8988T (cell line): ENCODE data around the gene C3orf80.
"Not testable (repeated sequence)": the region's sequence is repeated elsewhere in the genome, so short reads cannot be mapped to it uniquely, and the experiment has no call there.

Source experiments
- DNase-seq: peaks from one replicate; pipeline ENCODE4 v3.0.0; 2011

Gene C3orf80

DNA sequence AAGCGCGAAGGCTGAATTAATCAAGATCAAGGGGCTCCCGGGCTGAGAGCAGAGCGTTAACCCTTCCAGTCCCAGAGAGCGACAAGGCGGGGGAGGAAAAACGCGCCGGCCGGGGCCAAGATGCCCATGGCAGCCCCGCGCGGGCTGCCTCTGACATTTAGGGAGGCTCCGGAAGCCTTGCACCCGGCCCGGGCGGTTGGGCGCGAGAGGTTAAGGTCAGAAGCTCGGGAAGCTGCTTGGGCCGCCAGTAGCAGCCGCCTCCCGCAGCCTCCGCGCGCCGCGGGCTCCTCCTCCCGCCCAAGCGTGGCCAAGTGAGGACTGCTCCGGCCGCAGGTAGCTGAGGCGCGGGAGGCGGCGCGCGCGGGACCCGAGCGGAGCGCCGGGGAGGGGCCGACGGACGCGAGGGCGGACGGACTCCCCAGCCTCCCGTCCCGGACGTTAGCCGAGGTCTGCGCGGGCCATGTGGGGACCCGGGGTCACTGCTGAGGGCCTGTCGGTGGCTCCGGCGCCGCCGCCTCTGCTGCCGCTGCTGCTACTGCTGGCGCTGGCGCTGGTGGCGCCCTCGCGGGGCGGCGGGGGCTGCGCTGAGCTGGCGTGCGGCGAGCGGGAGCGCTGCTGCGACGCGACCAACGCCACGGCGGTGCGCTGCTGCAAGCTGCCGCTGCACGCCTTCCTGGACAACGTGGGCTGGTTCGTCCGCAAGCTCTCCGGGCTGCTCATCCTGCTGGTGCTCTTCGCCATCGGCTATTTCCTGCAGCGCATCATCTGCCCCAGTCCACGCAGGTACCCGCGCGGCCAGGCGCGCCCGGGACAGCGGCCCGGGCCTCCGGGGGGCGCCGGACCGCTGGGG lies at the start of gene C3orf80:
Gene C3orf80, plus strand, starts transcription at position 247 of the 850 bp plus-strand sequence. Its CDS starts 214 bp downstream, at position 461.
- peak; percentile 55 for DNase-seq

DNA sequence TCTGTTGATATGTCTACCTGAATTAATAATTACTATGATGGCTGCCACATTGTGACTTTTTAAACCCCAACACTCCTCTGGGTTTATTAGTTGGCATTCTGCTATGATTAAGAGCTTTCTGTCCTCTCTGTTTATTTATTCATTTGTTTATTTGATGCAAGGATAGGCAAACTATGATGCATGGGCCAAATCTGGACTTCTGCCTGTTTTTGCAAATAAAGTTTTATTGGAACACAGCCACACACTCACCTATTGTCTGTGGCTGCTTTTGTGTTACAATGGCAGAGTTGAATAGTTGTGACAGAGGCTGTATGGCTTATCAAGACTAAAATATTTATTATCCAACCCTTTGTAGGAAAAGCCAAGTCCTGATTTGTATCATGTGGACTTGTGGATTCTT lies 48.3 kb upstream of the C3orf80 start:
- no peak for DNase-seq

DNA sequence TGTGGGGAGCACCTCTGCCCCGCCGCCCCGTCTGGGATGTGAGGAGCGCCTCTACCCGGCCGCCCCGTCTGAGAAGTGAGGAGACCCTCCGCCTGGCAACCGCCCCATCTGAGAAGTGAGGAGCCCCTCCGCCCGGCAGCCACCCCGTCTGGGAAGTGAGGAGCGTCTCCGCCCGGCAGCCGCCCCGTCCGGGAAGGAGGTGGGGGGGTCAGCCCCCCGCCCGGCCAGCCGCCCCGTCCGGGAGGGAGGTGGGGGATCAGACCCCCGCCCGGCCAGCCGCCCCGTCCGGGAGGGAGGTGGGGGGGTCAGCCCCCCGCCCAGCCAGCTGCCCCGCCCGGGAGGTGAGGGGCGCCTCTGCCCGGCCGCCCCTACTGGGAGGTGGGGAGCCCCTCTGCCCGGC lies 46.6 kb upstream of the C3orf80 start:
- not testable (repeated sequence) for DNase-seq

DNA sequence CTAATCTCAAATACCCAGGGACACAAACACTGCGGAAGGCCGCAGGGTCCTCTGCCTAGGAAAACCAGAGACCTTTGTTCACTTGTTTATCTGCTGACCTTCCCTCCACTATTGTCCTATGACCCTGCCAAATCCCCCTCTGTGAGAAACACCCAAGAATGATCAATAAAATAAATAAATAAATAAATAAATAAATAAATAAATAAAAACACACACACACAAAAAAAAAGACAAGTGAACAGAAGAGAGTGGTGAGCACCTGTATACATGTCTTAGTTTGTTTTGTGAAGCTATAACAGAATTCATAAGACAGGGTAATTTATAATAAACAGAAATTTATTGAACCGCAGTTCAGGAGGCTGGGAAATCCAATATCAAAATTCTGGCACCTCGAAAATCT lies 45.8 kb upstream of the C3orf80 start:
- not testable (repeated sequence) for DNase-seq

DNA sequence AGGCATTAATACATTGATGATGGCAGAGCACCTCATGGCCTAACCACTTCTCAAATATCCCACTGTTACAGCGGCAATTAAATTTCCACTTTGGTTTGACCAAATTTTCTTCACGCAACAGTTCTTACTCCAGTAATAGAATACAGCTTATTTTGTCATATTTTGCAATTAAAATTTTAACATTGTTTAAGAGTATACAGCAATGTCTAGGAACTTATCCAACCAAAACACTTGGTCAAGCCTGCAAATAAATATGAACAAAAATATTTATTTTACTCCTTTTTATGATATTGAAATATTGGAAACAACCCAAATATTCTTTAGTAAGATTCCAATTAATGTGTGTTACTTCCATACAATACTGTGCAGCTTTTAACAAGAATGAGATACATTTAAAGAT lies 45.3 kb upstream of the C3orf80 start:
- no peak for DNase-seq

DNA sequence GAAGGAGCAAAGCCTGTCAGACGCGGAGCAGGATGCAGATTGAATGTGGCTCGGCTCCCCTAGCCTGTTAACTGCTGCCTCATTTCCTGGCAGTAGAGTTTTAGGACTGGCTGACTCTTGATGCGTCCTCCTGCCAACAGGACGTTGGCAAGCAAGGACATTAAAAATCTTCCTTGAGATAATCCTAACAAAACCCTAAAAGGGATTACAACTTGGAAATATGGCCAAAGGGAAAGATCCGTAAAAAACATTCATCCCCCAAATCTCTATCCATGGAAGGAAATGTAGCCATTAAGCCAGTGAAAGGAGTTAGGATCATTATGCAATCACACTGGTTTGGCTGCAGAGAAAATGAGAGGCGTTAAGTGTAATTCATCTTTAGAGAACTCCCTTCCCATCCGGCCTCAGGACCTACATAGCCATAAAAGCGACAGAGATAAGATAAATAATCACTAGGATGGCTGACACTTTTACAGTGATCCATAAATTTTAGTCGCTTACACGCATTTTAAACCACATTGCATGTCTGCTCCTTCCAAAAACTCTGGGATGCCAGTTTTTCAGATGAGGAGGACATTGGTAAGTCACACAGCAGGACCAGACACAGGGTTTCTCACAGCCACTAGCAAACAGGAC lies 44.5 kb upstream of the C3orf80 start:
- DNase-seq: no peak

DNA sequence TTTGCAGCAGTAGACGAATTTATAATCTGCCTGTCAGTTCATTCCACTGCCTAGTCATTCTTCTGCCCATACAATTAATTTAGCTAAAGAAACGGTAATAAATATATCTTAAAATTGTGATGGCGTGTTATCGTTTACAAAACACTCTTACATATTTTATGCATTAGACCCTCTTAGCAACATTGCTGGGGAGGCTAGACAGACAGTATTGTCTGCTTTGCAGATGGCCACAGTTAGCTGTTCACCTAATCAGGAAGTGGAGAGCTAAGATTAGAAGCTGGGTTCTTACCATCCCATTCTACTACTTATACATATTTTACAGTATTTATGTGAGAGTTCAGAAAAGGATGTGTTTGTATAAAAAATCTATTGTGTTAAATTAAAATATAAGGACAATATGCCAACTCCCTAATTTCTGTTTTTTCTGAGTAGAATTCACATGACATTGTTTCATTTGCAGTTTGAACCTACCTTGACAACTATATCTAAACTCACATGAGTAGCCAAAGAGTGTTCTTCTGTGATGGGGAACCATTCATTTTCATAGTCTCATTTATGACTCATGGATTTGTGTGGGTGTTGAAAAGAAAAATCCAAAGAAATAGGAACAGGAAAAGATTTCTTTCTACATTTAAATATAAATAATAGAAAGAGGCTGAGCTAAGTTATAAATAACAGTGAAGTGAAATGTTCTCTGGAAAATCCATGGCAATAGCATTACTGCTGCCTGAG lies 41.7 kb upstream of the C3orf80 start:
- DNase-seq: no peak

DNA sequence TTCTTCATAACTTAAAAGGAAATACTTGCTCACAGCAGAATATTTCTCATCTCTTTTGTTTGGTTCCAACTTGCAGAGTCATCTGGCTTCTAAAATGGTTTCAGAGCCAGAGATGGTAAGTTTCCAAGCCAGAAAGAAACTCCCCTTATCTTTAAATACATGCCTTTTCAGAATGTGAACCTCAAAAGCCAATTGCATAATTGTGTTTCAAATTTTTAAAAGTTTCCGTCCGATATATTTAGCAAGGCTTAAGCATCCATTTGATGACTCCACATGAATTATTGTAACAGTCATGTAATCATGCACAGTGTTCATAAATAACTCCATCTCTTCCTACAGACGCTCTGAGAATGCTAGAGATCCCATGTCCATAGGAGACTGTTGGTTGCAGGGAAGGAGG lies 40.6 kb upstream of the C3orf80 start:
- DNase-seq: no peak

DNA sequence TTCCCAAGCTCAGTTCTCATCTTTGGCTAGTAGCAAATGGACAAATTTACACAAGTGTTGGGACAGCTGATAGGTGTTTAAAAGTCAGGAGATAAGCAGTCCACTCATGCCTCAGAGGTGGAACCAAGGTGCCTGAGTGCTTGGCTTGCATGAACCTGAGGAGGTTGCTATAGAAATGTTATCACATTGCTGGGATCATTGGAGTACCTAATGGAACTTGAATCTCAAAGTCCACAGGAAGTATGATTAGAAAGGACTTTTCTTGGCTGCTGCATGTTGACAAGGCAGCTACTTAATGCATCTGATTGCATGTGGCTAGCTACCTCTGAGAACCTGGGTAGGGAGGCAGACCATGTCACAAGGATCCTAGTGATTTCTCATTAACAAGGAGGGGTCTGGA lies 39.5 kb upstream of the C3orf80 start:
- no peak for DNase-seq

DNA sequence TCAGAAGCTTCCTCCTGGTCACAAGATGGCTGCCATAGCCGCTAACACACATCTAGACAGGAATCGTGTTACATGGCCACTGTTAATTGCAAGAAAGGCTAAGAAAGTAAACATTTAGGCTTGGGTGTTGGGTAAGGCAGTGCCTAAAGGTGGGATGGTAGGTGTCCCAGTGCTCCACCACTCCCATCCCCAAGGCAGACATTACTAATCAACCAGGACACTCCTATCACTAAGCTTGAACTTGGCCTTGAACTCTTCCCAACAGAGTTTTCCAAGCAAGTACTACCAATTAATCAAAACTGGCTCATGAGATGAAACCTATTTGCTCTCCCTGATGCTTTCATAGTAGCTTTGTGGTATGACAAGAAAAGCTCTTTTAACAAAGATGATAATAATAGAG lies 37.9 kb upstream of the C3orf80 start:
- no peak for DNase-seq

DNA sequence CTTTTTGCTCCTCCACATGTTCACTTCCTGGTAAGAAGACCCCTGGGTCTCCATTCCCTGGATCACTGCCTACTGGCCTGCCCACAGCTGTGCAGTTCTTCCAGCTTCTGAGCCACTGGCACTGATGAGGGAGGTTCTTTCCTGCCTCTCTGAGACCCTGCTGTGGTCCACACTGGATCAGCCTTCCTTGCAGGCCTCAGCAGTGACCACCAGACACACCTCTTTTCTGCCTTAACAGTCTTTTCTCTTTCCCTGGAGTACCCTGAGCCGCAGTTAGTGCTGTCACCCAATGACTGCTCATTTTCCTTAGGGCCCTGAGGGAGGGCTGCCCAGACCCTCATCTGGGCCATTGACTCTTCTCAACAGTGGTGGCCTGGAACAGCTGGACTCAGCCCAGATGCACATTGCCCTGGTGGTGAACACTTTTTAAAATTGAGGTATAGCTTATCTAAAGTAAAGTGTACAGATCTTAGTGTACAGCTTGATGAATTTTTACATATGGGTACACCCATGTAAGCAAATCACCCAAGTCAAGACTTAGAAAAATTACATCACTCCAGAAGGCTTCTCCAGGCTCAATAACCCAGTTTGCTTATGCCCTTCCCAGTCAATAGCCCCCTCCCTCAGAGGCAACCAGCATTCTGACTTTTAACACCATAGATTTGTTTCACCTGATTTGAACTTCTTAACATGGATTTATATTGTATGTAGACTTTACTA lies 32.8 kb upstream of the C3orf80 start:
- DNase-seq: no peak

DNA sequence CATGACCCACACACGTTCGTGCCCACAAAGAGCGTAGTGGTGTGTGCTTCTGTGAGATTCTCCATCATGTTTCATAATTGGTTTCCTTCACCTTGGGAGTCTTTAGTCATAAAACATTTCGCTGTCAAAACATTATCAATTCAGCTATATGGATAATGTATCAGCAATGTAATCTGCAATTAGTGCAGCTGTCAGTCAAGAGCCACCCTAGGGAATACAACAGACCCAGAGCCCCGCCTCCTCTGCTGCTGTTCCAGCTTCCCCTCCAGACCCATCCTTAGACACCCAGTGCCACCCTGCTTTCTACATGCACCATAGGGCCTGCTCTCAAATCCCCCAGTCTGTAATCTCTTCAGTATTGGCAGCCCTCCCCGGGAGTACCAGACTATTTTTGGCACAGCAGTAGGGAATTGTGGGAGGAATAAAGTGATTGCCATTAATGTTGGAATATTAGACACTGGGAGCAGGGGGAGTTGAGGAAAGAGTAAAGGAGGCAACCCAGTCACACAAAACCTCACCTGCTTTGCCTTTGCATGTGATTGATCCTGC lies 31.5 kb upstream of the C3orf80 start:
- no peak for DNase-seq

DNA sequence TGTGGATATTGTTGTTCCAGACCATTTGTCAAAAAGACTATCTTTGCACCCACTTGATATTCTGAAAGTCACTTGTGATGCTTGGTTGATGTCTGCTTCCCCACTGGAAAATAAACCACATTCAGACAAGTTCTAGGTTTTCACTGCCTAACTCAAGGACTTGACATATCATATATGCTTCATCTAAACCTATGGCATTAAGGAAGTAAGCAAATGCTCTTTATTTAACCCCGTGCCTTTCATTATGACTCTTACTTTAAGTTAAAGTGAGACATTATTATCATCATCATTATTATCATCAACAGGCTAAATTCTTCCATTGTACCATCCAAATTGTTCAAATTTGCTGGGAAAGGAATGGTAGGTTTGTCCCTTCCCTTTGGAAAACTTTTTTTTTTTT lies 30.8 kb upstream of the C3orf80 start:
- DNase-seq: no peak

DNA sequence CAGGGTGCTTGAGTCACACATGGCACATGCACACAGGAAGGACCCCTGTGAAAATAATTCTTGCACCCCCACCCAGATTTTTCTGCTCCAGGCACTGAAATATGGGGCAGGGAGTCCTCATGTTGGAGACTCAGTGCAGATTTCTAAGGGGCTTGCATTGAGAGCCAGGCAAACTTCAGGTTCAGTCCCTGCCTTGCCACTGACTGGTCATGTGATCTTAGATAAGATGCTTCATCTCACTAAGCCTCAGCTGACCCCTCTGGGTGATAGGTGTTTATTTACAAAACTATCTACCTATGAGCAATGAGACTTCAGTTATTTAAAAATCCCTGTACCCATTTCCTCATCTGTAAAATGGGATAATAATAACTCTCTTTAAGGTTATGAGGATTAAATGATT lies 30.1 kb upstream of the C3orf80 start:
- no peak for DNase-seq

DNA sequence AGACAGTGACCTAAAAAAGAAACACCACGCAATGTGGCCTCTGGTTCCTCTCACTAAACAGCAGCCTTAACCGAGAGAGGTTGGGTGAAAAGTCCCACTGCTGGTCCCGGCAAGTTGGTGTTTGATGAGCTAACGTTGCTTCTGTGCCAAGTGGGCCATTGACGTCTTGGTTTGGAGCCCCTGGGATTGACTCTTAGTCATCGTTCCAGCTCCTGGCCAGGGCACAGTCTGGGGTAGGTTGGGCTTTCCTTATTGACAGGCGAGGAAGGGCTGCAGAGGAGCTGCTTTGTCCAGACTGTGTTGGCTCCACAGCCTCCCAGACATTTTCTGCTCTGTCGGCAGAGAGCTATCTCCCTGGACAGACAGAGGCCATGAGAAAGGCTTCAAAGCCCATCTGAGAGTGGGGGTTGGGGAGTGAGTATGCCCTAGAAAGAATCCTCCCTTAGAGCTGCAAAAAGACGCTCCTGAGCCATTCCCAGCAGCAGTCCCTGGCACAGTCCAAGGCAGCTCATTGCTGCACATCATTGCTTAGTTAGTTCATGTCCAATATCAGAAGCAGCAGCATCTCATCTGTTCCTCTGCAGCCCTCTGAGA lies 28.6 kb upstream of the C3orf80 start:
- no peak for DNase-seq

DNA sequence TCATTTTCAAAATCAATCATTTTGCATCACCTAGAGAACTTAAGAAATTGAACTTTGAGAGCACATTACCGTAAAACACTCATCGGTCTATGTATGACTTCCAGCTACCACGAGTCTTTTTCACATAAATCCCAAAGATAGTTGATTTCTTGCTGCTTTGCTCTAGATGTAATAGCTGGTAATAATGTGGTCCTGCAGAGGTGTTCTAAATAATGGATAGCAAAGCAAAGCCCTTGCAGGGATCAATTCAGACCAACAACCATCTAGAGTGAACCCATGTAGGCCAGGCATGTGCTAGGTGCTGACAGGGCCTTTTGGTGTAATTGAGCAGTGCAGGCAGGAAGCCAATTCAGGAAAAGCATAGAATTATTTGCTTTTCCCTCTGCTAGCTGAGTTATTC lies 26.1 kb upstream of the C3orf80 start:
- no peak for DNase-seq

DNA sequence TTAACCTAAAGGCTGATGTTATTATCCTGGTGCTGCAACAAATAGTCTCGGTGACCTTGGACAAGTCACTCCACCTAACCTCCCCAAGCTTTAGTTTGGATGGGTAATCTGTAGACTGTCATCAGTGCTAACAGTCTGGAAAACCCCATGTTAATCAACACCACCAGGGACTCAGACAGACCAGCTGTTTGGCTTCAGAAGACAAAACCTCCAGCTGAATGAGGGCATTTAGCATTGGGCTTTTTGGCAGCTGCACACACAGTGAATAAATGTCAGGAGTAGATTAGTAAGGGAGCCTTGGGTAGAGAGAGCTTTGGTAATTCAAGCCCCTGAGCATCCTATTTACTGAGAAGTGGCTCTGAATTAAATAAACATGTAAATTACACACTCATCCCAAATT lies 24.9 kb upstream of the C3orf80 start:
- no peak for DNase-seq

DNA sequence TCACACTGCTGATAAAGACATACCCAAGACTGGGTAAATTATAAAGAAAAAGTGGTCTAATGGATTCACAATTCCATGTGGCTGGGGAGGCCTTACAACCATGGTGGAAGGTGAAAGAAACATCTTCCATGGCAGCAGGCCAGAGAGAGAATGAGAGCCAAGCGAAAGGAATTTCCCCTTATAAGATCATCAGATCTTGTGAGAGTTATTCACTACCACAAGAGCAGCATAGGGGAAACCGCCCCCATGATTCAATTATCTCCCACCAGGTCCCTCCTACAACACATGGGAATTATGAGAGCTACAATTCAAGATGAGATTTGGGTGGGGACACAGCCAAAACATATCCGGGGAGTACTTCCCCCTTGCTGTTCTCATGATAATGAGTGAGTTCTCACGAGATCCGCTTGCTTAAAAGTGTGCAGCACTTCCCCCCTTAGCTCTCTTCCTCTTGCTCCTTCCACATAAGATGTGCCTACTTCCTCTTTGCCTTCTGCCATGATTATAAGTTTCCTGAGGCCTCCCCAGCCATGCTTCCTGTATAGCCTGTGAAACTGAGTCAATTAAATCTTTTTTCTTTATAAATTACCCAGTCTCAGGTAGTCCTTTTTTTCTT lies 20.7 kb upstream of the C3orf80 start:
- not testable (repeated sequence) for DNase-seq

DNA sequence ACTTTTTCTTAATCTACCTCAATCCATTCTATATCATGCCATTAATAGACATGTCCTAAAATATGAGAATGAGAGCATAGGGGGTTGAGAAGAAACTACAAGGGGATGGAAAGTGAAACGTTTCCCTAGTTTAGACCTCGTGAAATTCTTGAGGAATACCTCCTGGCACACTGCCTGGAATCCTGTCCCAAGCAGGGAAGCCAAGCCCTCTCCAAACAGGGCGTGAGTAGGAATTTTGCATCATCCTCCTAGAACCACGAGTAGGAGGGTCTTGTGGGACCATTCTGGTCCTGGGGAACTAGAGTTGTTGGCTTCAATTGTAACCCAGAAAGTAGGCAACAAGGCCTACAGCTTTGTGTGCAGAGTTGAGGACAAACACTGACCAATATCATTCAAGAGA lies 19.6 kb upstream of the C3orf80 start:
- DNase-seq: no peak

DNA sequence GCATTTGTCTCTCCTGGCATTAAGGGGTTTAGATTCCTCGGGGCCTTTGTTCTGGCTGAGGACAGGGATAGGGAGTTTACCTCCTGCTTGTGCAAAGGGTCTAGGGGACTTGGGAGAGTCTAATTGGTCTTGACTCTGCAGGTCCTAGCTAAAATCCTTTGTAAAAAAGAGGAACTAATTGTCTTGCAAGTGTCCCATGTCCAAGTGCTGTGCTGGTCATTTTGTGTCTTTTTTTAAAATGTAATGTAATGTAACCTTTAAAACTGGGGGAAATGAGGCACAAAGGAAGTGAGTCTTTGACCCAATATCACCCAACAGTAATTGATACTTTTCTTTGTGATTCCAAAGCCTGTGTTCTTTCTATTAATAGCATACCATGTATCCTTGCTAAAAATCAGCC lies 14.9 kb upstream of the C3orf80 start:
- DNase-seq: no peak

DNA sequence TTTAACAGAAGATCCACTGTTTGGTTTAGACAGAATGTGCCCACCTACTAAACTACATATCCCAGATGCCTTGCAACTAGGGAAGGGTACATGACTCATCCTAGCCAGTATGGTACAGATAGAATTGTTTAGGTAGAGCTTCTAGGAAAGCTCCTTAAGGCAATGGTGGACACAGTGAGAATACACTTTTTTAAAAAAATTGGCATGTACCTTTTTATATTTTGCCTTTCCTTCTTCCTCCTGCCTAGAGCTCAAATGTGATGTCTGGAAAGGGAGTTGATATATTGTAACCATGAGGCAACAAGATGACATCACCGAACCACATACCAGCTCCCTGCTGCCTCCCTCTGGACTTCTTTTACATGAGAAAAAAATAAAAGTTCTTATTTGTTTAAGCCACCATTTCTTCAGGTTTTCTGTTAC lies 14.4 kb upstream of the C3orf80 start:
- DNase-seq: no peak

DNA sequence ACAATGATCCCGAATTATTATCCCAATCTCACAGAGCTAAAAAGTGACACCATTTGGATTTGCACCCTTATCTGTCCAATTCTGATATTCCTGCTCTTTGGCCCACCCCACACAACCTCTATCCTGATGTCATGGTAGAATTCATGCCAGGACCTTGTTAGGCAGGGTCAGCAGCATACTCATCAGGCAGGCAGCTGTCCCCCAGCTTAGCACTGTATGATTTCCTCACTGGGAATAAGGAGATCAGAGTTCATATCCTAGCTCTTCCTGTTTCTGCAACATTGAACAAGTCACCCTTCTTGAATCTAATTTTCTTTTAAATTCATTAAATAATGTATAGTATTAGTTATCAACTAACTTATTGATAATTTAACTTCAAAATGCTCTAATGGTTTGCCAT lies 12.0 kb upstream of the C3orf80 start:
- DNase-seq: no peak
